KMS-11 (cell line): Measurements from ENCODE around the gene FAM13B.
"Not testable (repeated sequence)": the region's sequence is repeated elsewhere in the genome, so short reads cannot be mapped to it uniquely, and the experiment has no call there.

Experiments used
- H2AFZ ChIP-seq: fragments of 200-600 bp; sonication (generic); 2 replicates; pipeline ENCODE4 v1.6.1; 2016; ENCODE audit warnings: antibody characterized with exemption, mixed run types, low read depth
- H3K27ac ChIP-seq: fragments of 200-600 bp; sonication (generic); 2 replicates; pipeline ENCODE4 v1.6.1; 2016; ENCODE audit warnings: mild to moderate bottlenecking, mixed run types
- H3K27me3 ChIP-seq: fragments of 200-600 bp; sonication (generic); 2 replicates; pipeline ENCODE4 v1.6.1; 2017; ENCODE audit warnings: mild to moderate bottlenecking, low read depth, mixed run types, moderate library complexity; ENCODE audit not compliant: insufficient read depth
- H3K36me3 ChIP-seq: fragments of 200-600 bp; sonication (generic); 2 replicates; pipeline ENCODE4 v1.6.1; 2017; ENCODE audit warnings: mild to moderate bottlenecking, mixed run types; ENCODE audit not compliant: insufficient read depth
- H3K4me1 ChIP-seq: fragments of 200-600 bp; sonication (generic); 2 replicates; pipeline ENCODE4 v1.6.1; 2016; ENCODE audit warnings: mild to moderate bottlenecking, low read depth, mixed run types; ENCODE audit not compliant: poor library complexity, severe bottlenecking
- H3K4me2 ChIP-seq: fragments of 200-600 bp; sonication (generic); 2 replicates; pipeline ENCODE4 v1.7.0; 2016; ENCODE audit warnings: mild to moderate bottlenecking, mixed run types
- H3K4me3 ChIP-seq: fragments of 200-600 bp; sonication (generic); IDR thresholded peaks from 2 replicates; pipeline ENCODE4 v1.6.1; 2017; ENCODE audit warnings: low read depth, low read length, mixed read lengths; ENCODE audit not compliant: insufficient read depth
- H3K79me2 ChIP-seq: fragments of 200-600 bp; sonication (generic); 2 replicates; pipeline ENCODE4 v1.6.1; 2016; ENCODE audit warnings: low read depth, mixed run types; ENCODE audit not compliant: insufficient read depth
- H3K9ac ChIP-seq: fragments of 200-600 bp; sonication (generic); 2 replicates; pipeline ENCODE4 v1.6.1; 2016; ENCODE audit warnings: mild to moderate bottlenecking, mixed run types
- H4K20me1 ChIP-seq: fragments of 200-600 bp; sonication (generic); 2 replicates; pipeline ENCODE4 v1.6.1; 2016; ENCODE audit warnings: mild to moderate bottlenecking, mixed run types; ENCODE audit not compliant: insufficient read depth
- CTCF ChIP-seq: fragments of 200-600 bp; sonication (generic); conservative IDR thresholded peaks from 2 replicates; pipeline ENCODE4 v1.6.1; 2017; ENCODE audit warnings: low read depth, mild to moderate bottlenecking, antibody characterized with exemption, low read length, moderate library complexity, mixed read lengths

FAM13B gene

GRCh38 chr5:137957948-137958347 lies 74.9 kb downstream of the FAM13B start:
- no peak overlapping the region for H3K9ac ChIP-seq
- no peaks in the 10 kb centered on the region for H3K4me1 ChIP-seq
- H4K20me1 ChIP-seq = no peaks in the 10 kb centered on the region
- no peak for TF ChIP-seq CTCF
- no peak overlapping the region for H2AFZ ChIP-seq
- H3K4me3 ChIP-seq = no peak overlapping the region
- no peaks in the 10 kb centered on the region for H3K36me3 ChIP-seq
- no peaks in the 10 kb centered on the region for H3K27me3 ChIP-seq
- no peaks in the 10 kb centered on the region for H3K79me2 ChIP-seq
- H3K4me2 ChIP-seq = no peak overlapping the region
- H3K27ac ChIP-seq = no peak overlapping the region

GRCh38 chr5:137954131-137954879 lies 78.6 kb downstream of the FAM13B start:
- Histone ChIP-seq H3K36me3 (no peaks in the 10 kb centered on the region), H4K20me1 (no peaks in the 10 kb centered on the region), H3K9ac (no peak overlapping the region), H3K4me2 (no peak overlapping the region), H2AFZ (no peak overlapping the region), H3K27ac (no peak overlapping the region), H3K4me1 (no peaks in the 10 kb centered on the region), H3K27me3 (no peaks in the 10 kb centered on the region), H3K79me2 (no peaks in the 10 kb centered on the region), H3K4me3 (no peak overlapping the region)
- TF ChIP-seq CTCF = no peak

GRCh38 chr5:137945825-137946224 lies 87.1 kb downstream of the FAM13B start:
- Histone ChIP-seq H3K4me2 (no peak overlapping the region), H3K4me1 (no peaks in the 10 kb centered on the region), H3K27me3 (no peaks in the 10 kb centered on the region), H3K4me3 (no peak overlapping the region), H3K36me3 (no peaks in the 10 kb centered on the region), H3K79me2 (no peaks in the 10 kb centered on the region), H3K27ac (no peak overlapping the region), H2AFZ (no peak overlapping the region), H3K9ac (no peak overlapping the region), H4K20me1 (no peaks in the 10 kb centered on the region)
- TF ChIP-seq CTCF = no peak

GRCh38 chr5:137944280-137944679 lies 88.6 kb downstream of the FAM13B start:
- H3K9ac ChIP-seq, H3K27me3 ChIP-seq, H3K4me3 ChIP-seq, H2AFZ ChIP-seq, H3K4me1 ChIP-seq, H3K36me3 ChIP-seq, H3K4me2 ChIP-seq, H3K79me2 ChIP-seq, H4K20me1 ChIP-seq, H3K27ac ChIP-seq: not testable (repeated sequence)

- TF ChIP-seq CTCF = no peak
- H3K79me2 ChIP-seq = no peaks in the 10 kb centered on the region
- H2AFZ ChIP-seq = no peak overlapping the region
- no peaks in the 10 kb centered on the region for H4K20me1 ChIP-seq
- no peaks in the 10 kb centered on the region for H3K4me1 ChIP-seq
- H3K36me3 ChIP-seq = 0 out of 2 replicates have a peak, but pooled peaks cover 5% of the 10 kb centered on the region
- no peak overlapping the region for H3K27ac ChIP-seq
- no peak overlapping the region for H3K4me2 ChIP-seq
- no peaks in the 10 kb centered on the region for H3K27me3 ChIP-seq
- no peak overlapping the region for H3K9ac ChIP-seq
- no peak overlapping the region for H3K4me3 ChIP-seq
Observed at GRCh38 chr5:137939331-137939730, 93.5 kb downstream of the FAM13B start.
